8988T (cell line): Measurements from ENCODE around the gene ANAPC2.

Source experiments
- DNase-seq: peaks from one replicate; pipeline ENCODE4 v3.0.0; 2011

ANAPC2 gene

DNA sequence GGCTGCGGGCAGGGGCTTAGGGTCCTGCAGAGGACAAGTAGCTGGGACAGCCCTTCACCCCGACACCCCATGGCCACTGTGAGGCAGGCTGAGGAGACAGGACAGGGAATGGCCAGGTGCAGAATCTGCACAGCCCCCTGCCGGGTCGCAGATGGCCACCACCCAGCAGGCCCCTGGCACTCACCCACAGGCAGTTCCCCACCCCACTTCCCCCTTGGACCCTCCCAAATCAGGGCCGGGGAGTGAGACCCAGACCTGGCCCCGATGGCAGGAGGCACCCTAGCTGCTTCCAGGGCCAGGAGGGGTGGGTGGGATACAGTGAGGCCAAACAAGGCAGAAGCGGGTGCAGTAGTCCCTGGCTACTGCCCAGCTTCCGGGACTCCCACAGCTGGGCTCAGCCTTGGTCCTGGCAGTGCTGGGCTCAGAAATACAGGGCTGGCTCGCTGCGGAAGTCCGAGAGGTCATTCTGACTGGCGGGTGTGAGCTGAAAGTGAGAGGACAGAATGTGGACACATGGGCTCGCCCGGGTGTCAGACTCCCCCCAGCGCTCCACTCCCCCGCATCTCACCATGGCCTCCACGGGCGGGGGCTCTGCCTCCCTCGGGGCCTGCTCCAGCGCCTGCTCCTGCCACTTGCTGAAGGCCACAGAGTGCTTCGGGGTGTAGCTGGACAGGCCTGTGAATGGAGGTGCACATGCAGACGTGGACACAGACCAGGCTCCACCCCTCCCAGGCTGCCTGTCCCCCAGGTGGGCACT is 3.5 kb upstream of the ANAPC2 start:
- no peak for DNase-seq

DNA sequence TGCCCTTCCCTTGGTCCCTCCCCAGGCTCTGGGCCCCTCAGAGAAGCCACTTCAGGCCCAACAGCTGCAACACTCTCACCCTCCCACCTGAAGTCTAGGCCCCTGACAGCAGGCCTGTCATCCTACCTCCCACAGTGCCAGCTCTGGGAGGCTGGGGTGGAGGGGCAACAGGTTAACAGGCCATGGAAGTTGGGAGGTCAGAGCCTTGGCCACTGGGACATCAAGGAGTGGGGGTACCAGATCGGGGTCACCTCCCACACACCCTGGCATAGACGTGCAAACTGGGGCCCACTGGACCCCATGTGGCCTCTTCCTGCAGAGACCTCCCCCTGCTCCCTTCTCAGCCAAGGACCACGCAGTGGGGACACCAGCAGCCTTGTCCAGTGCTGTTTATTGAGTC is 2.9 kb upstream of the ANAPC2 start:
- no peak for DNase-seq

DNA sequence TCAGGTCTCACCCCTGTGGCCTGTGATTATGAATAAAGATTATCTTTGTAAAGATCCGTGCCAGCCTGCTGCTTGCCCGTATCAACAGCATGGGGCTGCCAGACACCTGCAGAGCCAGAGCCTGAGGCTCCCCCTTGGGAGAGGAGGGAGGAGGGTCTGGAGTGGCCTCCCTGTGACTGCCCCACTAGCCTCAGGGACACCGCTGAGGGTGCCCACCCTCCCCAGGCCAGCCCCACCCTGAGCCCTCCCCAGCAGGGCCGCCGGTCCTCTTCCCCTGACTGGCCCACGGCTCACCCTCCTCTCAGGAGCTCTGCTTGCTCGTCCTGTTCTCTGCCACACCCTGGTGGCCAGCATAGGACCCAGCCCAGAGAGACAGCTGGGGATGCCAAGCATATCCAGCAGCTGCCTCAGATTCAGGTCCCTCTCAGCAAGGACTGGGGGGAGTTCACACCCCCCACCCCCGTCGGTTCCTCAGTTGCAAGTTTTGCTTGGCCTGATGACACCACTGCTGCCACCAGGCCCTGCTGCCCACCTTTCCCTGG is 2.0 kb upstream of the ANAPC2 start:
- DNase-seq: peak; percentile 35

DNA sequence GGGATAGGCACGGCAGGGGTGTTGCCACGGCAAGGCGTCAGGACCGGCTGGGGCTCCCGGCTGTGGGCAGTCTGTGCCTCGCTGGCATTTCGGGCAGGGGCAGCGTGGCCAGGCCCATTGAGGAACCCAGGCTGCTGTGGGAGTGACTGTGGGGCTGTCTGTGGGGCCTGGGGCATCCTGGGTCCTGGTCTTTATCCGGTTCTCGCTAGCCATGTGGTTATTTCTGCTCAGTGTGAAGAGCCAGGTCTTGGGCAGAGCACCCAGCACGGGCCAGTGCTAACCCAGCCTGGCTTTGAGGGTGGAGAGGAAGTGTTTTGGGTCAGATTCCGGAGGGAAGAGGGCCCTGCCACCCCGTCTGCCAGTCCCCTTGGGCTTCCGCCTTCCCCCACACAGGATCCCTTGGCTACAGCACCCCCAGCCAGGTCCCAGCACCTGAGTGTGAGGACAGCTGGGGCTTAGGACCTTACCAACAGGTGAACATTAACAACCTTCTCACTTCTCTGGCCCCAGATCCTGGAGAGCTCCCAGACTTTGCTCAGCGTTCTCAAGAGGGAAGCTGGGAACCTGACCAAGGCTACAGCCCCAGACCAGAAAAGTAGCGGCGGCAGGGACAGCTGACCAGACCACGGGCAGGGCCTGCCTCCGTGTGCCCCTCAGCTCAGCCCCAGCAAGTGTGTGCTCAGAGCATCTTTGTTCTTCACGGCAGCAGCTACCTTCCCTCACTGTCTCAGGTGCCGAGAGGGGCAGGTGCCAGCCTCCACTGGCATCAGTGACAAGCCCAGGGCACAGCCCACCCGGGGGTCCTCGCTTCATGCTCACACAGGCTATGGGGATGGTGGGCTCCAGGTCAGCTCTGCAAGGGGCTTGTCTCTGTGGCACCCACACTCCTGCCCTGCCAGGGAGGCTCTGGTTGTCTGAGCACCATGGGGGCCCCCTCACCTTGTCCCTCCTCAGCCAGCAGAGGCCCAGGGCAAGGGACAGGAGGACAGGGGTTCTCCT is 1.2 kb upstream of the ANAPC2 start:
- DNase-seq: no peak

DNA sequence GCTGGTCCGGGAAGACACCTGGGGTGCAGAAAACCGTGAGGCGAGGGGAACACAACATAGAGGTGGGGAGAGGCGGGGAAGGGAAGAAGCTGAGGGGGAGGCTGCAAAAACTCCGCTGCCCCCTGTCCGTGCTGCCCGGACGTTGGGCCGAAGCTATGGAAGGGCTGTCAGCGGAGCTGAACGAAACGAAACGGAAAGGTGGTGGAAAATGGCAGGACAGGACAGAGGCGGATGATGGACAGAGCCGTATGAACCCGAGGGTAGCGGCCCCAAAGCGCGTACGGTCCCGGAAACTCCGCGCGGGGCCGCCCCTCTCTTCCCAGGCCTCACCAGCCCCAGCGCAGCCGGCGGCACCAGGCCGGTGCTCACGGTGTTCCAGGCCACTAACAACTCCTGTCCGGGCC is 272 bp downstream of the ANAPC2 start:
- no peak for DNase-seq

DNA sequence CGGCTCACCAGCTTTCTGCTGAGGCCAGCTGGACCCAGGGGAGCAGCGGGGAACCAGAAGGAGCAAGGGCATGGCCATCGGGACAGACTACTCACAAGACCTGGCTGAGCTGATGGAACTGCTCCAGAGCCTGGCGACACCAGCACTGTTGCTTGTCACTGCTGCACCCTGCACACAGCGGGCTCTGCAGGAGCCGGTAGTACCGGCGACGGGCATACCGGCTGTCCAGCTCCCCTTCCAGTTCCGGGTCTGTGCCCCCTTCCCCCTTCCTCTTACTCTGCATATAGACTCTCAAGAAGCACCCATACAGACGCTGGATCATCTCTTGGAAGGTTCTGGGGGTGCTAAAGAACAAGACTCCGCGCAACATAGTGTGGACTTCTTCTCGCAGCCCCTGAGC is 974 bp downstream of the ANAPC2 start:
- DNase-seq: no peak

DNA sequence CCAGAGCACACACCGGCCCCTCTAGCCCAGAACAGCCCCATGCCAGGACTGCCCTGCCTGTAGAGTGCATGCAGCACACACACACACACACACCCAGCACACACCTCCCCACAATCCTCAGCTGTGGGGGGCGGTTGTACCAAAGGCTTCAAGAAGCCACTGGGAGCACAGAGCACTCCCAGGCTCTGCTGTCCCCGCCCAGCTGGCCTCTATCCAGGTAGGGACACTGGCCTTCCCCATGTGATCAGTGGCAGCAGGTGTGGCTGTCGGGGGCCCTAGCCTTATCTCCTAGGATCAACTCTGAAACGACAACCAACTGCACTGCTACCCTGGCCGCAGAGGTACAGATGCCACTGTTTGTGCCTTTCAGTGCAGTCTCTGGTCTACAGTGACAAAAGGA is 2.0 kb downstream of the ANAPC2 start:
- DNase-seq: no peak

DNA sequence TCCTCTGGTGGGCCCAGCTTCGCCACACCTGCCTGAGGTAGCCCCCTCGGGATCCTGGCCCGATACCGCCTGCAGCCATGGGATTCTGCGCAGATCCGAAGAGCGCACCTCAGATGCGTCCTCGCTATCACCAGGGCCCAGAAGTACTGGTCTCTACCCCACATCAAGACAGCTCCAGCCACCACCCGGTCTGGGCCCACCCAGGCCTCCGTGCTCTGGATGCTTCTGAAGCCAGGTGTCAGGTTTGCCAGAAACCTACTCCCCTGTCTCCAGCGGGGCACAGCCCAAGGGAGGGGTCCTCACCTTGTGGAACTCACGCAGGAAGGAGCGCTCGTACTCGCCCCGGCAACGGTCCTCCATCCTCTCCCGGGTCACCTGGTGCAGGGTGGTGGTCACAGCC is 2.4 kb downstream of the ANAPC2 start:
- DNase-seq: no peak

DNA sequence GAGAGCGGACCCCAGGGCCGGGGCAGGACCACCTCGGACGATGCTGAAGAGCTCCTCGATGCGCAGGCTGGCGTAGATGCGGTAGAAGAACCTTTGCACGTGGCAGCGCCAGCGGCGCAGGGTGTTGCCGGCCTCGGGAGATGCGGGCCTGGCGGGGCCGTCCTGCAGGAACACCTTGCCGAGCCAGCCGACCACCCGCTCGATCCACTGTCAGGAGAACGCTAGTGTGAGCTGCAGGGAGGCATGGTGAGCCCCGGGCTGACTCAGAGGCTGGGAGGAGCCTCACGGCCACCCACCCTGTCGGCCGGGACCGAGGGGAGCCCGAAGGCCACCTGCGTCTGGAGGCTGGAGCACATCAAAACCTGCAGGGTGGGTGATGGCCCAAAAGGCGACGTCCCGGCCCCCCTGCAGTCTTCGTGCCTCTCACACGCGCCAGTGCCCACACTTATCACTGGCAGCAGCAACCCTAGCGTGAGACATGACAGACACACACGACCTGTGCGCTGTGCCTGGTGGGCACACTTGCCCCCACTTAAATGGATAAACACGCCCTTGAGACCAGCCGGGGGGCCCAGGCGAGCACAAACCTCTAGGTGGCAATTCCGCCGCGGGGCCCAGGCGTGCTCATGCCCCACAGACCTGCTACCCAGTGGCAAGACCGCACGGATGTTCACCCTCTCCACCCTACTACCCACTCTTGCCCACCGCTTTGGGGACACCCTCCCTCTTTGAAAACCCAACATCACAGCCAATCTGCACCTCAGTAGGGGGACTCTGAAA is 3.3 kb downstream of the ANAPC2 start:
- DNase-seq: no peak

DNA sequence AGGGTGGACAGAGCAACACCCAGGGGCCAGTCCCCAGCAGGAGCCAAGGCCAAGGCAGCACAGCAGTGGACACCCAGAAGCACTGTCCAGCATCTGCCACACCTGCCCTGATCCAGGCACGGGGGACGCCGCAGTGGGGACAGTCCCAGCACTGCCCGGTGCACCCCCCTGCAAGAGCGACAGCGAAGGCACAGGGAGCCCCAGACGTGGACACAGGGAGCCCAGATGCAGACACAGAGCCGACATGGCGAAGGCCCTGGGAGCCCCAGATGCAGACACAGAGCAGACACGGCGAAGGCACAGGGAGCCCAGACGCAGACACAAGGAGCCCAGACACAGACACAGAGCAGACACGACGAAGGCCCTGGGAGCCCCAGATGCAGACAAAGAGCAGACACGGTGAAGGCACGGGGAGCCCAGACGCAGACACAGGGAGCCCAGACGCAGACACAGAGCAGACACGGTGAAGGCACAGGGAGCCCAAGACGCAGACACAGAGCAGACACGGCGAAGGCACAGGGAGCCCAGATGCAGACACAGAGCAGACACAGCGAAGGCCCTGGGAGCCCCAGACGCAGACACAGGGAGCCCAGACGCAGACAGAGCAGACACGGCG is 4.3 kb downstream of the ANAPC2 start:
- no peak for DNase-seq

DNA sequence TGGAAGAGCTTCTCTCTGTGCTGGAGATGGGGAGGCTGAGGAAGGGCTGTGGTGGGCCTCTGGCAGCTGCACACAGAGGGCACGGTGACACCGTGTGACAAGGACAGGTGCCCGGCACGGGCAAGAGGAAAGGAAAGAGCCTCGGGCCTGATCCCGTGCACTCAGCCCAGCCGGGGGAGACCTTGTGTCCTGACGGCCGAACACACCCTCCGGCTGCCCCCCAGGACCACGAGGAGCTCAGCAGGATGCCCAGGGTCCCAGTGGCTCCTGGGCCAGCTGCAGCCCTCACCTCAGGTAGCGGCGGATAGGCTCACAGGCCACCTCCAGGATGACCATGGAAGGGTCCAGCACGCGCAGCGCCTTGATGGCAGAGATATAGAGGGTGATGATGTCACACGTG is 5.5 kb downstream of the ANAPC2 start:
- no peak for DNase-seq

DNA sequence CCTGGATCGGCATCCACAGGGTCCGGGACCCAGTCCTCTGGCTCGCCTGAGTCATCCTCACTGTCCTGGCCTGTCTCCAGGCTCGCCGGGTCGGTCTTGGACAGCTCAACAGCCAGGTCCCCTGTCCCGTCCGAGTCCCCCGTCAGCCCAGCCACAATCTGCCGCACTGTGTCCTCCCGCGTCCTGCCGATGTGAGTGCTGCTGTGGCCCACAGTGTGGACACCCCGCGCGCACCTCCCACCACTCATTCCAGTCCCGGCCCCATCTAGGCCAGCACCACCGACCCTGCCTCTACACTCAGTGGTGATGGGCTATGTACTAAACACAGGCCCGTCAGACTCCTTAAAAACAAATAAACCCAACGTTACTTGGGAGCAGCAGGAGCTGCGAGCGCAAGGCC is 6.7 kb downstream of the ANAPC2 start:
- no peak for DNase-seq

DNA sequence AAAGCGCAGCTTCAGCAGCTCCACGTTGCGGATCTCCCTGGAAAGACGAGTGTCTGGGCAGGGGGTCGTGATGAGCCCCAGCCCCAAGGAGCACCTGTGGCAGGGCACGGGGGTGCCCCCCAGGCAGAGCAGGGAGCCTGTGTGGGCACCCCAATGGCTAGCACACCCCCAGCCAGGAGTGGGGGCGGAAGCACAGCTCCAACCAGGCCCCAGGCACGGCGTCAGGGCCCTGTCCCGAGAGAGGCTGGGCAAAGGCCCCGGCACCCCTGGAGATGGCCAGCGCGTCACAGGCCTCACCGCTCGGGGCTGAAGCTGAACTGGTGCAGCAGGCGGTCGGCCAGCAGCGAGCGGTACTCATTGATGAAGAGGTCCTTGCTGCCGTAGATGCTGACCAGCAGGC is 7.9 kb downstream of the ANAPC2 start:
- no peak for DNase-seq

DNA sequence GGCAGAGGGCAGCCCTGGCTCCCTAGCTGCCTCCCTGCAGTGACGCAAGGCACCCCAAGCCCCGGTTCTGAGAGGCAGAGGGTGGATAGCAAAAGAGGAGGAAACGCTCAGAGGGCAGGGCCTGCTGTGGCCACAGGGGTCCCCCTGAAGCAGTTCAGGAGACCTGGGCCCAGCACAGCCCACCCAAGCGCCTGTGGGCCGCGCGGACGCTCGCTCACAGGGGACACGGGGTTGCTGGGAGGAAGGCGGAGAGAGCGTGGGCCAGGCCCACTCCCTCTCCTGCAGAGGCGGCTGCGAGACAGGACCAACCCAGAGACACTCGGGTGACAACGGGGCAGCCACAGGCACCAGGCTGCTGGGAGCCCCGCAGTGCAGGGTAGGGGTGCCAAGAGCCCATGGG is 8.6 kb downstream of the ANAPC2 start:
- DNase-seq: no peak

DNA sequence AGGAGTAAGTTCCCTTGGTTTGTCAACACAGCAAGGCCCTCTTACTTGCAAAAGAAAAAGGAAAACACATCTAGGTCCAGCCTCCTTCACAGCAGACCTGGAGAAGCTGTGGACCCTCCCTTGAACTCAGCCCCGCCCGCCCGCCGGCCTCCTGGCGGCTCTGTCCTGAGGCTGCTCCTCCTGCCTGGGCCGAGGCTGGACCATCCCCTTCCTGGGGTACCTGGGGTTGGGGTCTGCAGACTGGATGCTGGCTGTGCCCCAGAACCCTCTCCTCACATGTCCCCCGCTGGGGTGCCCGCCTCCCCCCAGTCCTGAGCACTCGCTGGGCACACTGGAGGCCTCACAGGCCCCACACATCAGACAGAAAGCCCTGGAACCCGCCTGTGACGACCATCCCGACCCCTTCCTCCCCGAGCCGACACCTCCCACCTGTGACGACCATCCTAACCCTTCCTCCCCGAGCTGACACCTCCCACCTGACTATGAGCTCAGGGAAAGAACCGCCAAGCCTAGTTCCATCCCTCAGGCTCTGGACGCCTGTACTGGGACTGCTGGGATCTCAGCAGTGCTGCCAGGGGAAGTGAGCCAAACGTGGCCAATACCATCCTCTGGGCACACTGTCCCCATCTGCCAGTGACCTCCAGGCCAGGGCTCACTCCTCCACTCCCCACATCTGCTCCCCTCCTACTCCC is 9.3 kb downstream of the ANAPC2 start:
- no peak for DNase-seq

DNA sequence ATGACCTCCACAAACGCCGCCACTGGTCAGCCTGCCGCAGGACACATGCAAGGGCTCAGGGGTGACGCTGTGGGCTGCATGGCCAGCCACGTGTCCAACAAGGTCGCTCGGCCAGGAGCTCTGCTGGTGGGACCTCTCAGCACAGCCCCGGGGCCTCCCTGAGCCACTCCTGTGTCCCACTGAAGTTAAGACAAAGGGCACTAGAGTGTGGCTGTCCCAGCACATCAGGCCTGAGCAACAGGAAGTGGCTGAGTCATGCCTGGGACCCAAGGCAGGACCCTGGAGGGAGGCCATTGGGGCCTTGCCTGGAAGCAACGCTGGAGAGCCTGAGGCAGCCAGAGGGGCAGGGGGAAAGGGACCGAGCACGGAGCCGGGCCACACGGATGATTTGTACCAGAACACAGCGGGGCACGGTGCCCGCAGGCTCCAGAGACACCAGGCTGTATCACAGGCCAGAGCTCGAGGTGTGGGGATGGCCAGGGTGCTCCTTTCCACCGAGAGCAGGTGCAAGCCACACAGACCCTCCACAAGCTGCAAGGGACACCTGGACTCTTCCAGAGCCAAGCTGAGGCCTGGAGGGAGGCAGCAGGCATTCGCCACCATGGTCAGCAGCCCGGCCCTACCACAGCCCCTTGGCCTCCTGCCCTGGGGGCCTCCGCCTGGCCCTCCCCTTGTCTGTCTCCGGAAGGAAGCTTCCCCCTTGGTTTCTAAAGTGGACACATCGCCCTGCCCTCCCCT is 10.0 kb downstream of the ANAPC2 start:
- peak; percentile 74 for DNase-seq

DNA sequence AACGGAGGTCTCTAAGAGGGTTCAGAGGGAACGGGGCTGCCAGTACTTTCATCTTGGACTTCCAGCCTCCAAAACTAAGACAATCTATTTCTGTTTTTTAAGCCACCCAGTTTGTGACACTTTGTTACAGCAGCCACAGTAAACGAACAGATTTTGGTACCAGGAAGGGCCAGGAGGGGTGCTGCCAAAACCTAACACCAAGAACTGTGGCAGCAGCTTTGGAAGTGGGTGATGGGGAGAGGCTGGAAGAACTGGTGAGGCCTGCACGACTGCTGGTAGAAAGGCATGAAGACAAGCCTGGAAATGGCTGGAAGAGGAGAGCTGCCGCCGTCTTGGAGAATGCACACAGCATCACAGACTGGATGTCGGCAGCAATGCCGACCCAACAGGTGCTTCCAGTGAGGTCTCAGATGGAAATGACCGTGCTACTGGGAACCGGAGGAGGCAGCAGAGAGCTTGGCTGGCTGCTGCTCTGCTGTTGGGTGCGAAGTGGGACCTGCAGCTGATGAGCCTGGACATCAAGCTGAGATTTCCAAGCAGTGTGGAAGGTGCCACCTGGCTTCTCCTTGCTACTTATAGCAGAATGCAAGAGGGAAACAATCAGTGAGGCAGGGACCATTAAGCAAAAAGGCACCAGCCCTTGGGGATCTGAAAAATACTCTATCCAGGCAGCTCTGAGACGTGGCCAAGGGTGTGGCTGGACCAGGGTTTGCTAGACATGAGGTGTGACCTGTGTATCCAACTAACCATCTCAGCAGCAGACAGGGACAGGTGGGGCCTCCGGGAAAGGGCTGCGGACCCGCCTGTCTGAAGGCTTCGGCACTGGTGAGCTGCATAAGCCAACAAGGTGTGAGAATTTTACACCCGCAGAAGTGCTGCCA is 11.8 kb downstream of the ANAPC2 start:
- peak; percentile 98 for DNase-seq

DNA sequence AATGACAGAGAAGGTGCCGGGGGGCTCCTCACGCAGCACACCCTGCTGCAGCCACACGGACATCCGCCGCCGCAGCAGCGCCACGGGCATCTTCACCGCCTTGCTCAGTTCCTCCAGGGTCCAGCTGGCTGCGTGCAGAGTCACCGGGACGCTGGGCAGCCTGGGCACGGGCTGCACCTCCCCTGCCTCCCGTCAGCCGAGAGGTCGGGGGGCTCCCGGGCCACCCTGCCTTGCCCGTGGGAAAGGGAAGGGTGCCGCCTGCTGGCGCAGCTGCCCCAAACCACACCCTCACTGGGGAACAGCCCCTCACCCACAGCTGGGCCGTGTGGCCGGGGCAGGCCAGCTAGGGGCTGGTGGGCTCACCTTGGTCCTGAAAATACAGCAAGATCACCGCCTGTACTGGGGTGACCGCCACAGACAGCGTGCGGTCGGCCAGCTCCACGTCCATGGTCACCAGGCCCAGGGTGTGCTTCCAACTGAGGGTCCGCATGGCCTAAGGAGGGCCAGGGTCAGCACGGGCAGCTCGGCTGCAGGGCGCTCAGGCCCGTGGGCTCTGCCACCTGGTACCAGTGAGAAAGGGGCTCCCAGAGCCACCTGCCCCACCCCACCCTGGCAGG is 12.9 kb downstream of the ANAPC2 start:
- DNase-seq: no peak

DNA sequence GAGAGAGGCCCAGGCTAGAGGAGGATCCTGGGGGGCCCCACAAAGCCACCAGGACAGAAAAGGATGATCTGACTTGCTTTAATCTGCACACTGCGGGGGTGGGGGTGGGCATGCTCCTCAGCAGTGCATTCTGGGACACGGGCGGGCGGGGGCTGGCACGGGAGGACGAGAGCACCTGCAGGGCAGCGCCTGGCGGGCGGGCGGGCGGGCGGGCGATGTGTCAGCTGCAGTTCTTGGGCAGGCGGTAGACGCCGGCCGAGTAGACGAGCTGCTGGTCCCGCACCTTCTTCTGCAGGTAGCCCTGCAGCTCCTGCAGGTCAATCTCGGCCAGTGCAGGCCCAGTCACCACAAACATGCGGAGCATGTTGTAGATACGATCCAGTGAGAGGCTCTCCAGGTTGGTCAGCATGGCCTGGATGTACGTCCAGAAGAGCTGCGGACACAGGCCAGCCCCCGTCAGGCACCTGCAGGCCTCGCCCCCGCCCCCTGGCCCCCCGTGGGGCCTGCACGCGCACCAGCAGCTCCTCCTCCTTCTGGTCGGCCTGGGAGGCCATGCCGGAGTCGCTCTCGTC is 13.6 kb downstream of the ANAPC2 start:
- peak; percentile 65 for DNase-seq
